Gastrocnemius medialis (tissue), 4 donors: ENCODE results near the gene SPATA24.

Source experiments
- CTCF ChIP-seq, 5 experiments: fragments of 450-650 bp in 3 of 5; fragments of 200-600 bp in 2 of 5; sonication (generic) in 2 of 5; IDR thresholded peaks in 4 of 5; conservative IDR thresholded peaks in 1 of 5; 1 replicate in 4 of 5; 2 replicates in 1 of 5; pipeline ENCODE4 v1.5.1; 2016 to 2019; ENCODE audit warnings: antibody characterized with exemption in 5 of 5, mild to moderate bottlenecking in 3 of 5, moderate library complexity in 3 of 5
- POLR2A ChIP-seq, 2 donors: fragments of 450-650 bp; IDR thresholded peaks; one replicate each; pipeline ENCODE4 v1.6.1; 2017; ENCODE audit warnings: antibody characterized with exemption in 2 of 2, mild to moderate bottlenecking in 2 of 2, moderate library complexity in 2 of 2

GRCh38 chr5:139360384-139360783, 43.5 kb downstream of the SPATA24 start:
- TF ChIP-seq CTCF (IDR thresholded peaks at IDR 0.05 in 4 of 5, conservative IDR thresholded peaks at IDR 0.05 in 1 of 5) (no peak), POLR2A (IDR thresholded peaks at IDR 0.05) (no peak)
